Spleen (tissue), 7 donors: ENCODE measurements around the gene KPNA3.

Source experiments
- CTCF ChIP-seq, 11 experiments: fragments of 200-600 bp in 7 of 11; fragments of 450-650 bp in 4 of 11; sonication (generic) in 4 of 11; IDR thresholded peaks in 8 of 11; conservative IDR thresholded peaks in 3 of 11; 1 replicate in 7 of 11; 2 replicates in 4 of 11; pipeline versions ENCODE4 v1.4.0 to v1.8.0; 2016 to 2021; ENCODE audit warnings: antibody characterized with exemption in 11 of 11, inconsistent platforms in 4 of 11, mild to moderate bottlenecking in 1 of 11
- POLR2A ChIP-seq, 3 donors: fragments of 450-650 bp; IDR thresholded peaks; one replicate each; pipeline ENCODE4 v1.5.1; 2017; ENCODE audit warnings: antibody characterized with exemption in 3 of 3, mild to moderate bottlenecking in 1 of 3
- POLR2AphosphoS5 ChIP-seq, 3 donors: sonication (generic); formaldehyde crosslinking; IDR thresholded peaks; one replicate each; pipeline ENCODE4 v1.5.1; 2017; ENCODE audit warnings: antibody characterized with exemption in 3 of 3
- donor health status: DM: no; HTN: no; CAD: no; lungs with moderate emphysema.
- donor health status: DM: no; HTN: no; CAD: no.
- donor health status: DM: no; HTN: no; CAD: no.

- no peak for TF ChIP-seq CTCF (IDR thresholded peaks at IDR 0.05 in 8 of 11, conservative IDR thresholded peaks at IDR 0.05 in 3 of 11)
- no peak for TF ChIP-seq POLR2AphosphoS5 (IDR thresholded peaks at IDR 0.05)
- TF ChIP-seq POLR2A (IDR thresholded peaks at IDR 0.05), result no peak
Observed at GRCh38 chr13:49683489-49683888, 109.0 kb downstream of the KPNA3 start.
